GM12878 (cell line): ENCODE measurements around the gene WSCD2. TPM values are rescaled to one million over a fixed set of nuclear protein-coding genes. Genes with fewer than 3 reads are reported as not detected.

ENCODE experiments used
- ATAC-seq: fragments of 200-7000 bp; cut with Tn5 transposase; 3 replicates; pipeline ENCODE4 v1.9.1; 2020; ENCODE audit warnings: mild to moderate bottlenecking, moderate library complexity
- BruUV-seq: library from RNA; stranded (reverse); fragments of 400-500 nt; replicated peaks from 2 replicates; lab custom pipeline; 2021; lab: Mats Ljungman, UMichigan
- CTCF ChIA-PET: fragments of 300-600 bp; sonication (Branson Sonifier 250); formaldehyde crosslinking; extraction: SDS; loops from one replicate; lab custom pipeline; 2021; ENCODE audit warnings: inconsistent platforms; lab: Yijun Ruan, JAX
- POLR2A ChIA-PET: fragments of 350-600 bp; formaldehyde crosslinking; extraction: SDS; loops from one replicate; lab custom pipeline; 2021; ENCODE audit warnings: inconsistent platforms; lab: Charles Lee
- RAD21 ChIA-PET: fragments of 300-600 bp; sonication (Branson Sonifier 250); formaldehyde crosslinking; loops from one replicate; lab custom pipeline; 2023; ENCODE audit warnings: antibody characterized with exemption; ENCODE audit not compliant: unreplicated experiment; lab: Charles Lee
- SMC1A ChIA-PET: fragments of 300-600 bp; sonication (Branson Sonifier 250); formaldehyde crosslinking; loops from one replicate; lab custom pipeline; 2023; ENCODE audit not compliant: unreplicated experiment, uncharacterized antibody; lab: Charles Lee
- DNase-seq: peaks from one replicate; pipeline ENCODE4 v3.0.0-alpha.2; 2011; ENCODE audit warnings: low read depth, low spot score
- FAIRE-seq: peaks from 3 replicates; lab custom pipeline; 2011; peaks lifted over from hg19 to GRCh38; lab: Jason Lieb, UNC
- H2AFZ ChIP-seq: 2 replicates; pipeline ENCODE4 v1.6.0; 2011; ENCODE audit warnings: low read depth, low read length, control low read depth; ENCODE audit not compliant: control insufficient read depth
- H3K27ac ChIP-seq: 2 replicates; pipeline ENCODE4 v1.5.1; 2011; ENCODE audit warnings: control low read depth; ENCODE audit not compliant: control insufficient read depth, insufficient read depth
- H3K27me3 ChIP-seq, 2 experiments: replicated peaks in 1 of 2; 2 replicates each; pipeline versions ENCODE4 v1.6.0 to v1.6.1; 2011; ENCODE audit warnings: low read length in 1 of 2; ENCODE audit not compliant: control insufficient read depth in 2 of 2, insufficient read depth in 2 of 2
- H3K36me3 ChIP-seq, 2 experiments: 2 replicates each; pipeline ENCODE4 v1.5.1; 2011; ENCODE audit warnings: low read length in 1 of 2; ENCODE audit not compliant: control insufficient read depth in 2 of 2, insufficient read depth in 2 of 2
- H3K4me1 ChIP-seq: 2 replicates; pipeline ENCODE4 v1.6.1; 2011; ENCODE audit warnings: mild to moderate bottlenecking, low read length, moderate library complexity, mixed read lengths; ENCODE audit not compliant: control insufficient read depth, insufficient read depth
- H3K4me2 ChIP-seq: 2 replicates; pipeline ENCODE4 v1.6.0; 2011; ENCODE audit warnings: control low read depth; ENCODE audit not compliant: control insufficient read depth, insufficient read depth
- H3K4me3 ChIP-seq: fragments of 200-600 bp; sonication (generic); 2 replicates; pipeline ENCODE4 v1.5.1; 2016
- H3K79me2 ChIP-seq: 2 replicates; pipeline ENCODE4 v1.6.0; 2011; ENCODE audit warnings: low read length; ENCODE audit not compliant: control insufficient read depth, insufficient read depth
- H3K9ac ChIP-seq: 2 replicates; pipeline ENCODE4 v1.8.0; 2011; ENCODE audit warnings: low read length, control low read depth, mixed read lengths; ENCODE audit not compliant: control insufficient read depth, insufficient read depth
- H3K9me3 ChIP-seq: replicated peaks from 3 replicates; pipeline ENCODE4 v1.5.1; 2011; ENCODE audit warnings: mild to moderate bottlenecking, low read length; ENCODE audit not compliant: control insufficient read depth, insufficient read depth
- H4K20me1 ChIP-seq: 2 replicates; pipeline ENCODE4 v1.6.0; 2011; ENCODE audit not compliant: control insufficient read depth, insufficient read depth
- CBX3 ChIP-seq: fragments of 200-600 bp; sonication (generic); IDR thresholded peaks from 2 replicates; pipeline ENCODE4 v1.6.1; 2016; ENCODE audit warnings: low read depth, borderline replicate concordance
- E2F4 ChIP-seq: IDR thresholded peaks from 2 replicates; pipeline ENCODE4 v1.6.1; 2012; ENCODE audit warnings: low read depth, low read length, improper control_type of control experiment
- EED ChIP-seq: sonication (generic); IDR thresholded peaks from 2 replicates; pipeline ENCODE4 v1.6.1; 2016; ENCODE audit warnings: antibody characterized with exemption, low read depth
- EGR1 ChIP-seq, 2 experiments: IDR thresholded peaks; 1 replicate in 1 of 2; 2 replicates in 1 of 2; pipeline ENCODE4 v1.6.1; 2011 to 2012; ENCODE audit warnings: low read depth in 2 of 2, low read length in 2 of 2, borderline replicate concordance in 1 of 2, mild to moderate bottlenecking in 1 of 2, moderate library complexity in 1 of 2
- JUNB ChIP-seq: IDR thresholded peaks from 2 replicates; pipeline ENCODE4 v1.6.1; 2016; ENCODE audit warnings: antibody characterized with exemption, mild to moderate bottlenecking
- MEF2A ChIP-seq: IDR thresholded peaks from 2 replicates; pipeline ENCODE4 v1.6.1; 2011; ENCODE audit warnings: low read depth, mild to moderate bottlenecking, low read length, moderate library complexity; ENCODE audit not compliant: insufficient read depth
- MYB ChIP-seq: fragments of 150-350 bp; IDR thresholded peaks from 2 replicates; pipeline ENCODE4 v1.6.1; 2014; ENCODE audit warnings: mild to moderate bottlenecking, low read depth, low read length, borderline replicate concordance
- NBN ChIP-seq: fragments of 450-650 bp; IDR thresholded peaks from 2 replicates; pipeline ENCODE4 v1.6.1; 2016
- NFXL1 ChIP-seq: fragments of 450-650 bp; IDR thresholded peaks from 2 replicates; pipeline ENCODE4 v1.6.1; 2017; ENCODE audit warnings: antibody characterized with exemption, mild to moderate bottlenecking, borderline replicate concordance
- NR2C2 ChIP-seq: IDR thresholded peaks from 2 replicates; pipeline ENCODE4 v1.6.1; 2011; ENCODE audit warnings: borderline replicate concordance, low read depth; ENCODE audit not compliant: control insufficient read depth, insufficient read length
- NRF1 ChIP-seq: conservative IDR thresholded peaks from 2 replicates; pipeline ENCODE4 v1.6.1; 2011; ENCODE audit warnings: mild to moderate bottlenecking, low read depth, low read length, improper control_type of control experiment
- PML ChIP-seq: IDR thresholded peaks from 2 replicates; pipeline ENCODE4 v1.6.1; 2012; ENCODE audit warnings: low read length, inconsistent platforms
- POU2F2 ChIP-seq: IDR thresholded peaks from 3 replicates; pipeline ENCODE4 v1.6.1; 2011; ENCODE audit warnings: low read depth, mild to moderate bottlenecking, low read length, borderline replicate concordance
- RCOR1 ChIP-seq: conservative IDR thresholded peaks from 2 replicates; pipeline ENCODE4 v1.6.1; 2012; ENCODE audit warnings: low read depth, low read length, improper control_type of control experiment
- SMC3 ChIP-seq: IDR thresholded peaks from 2 replicates; pipeline ENCODE4 v1.6.1; 2011; ENCODE audit warnings: low read length, improper control_type of control experiment, borderline replicate concordance
- SUPT20H ChIP-seq: IDR thresholded peaks from 2 replicates; pipeline ENCODE4 v1.6.1; 2011; ENCODE audit warnings: low read depth, mild to moderate bottlenecking, low read length, moderate library complexity, borderline replicate concordance; ENCODE audit not compliant: control insufficient read depth
- USF1 ChIP-seq: IDR thresholded peaks from 2 replicates; pipeline ENCODE4 v1.6.1; 2011; ENCODE audit warnings: borderline replicate concordance, low read depth, mild to moderate bottlenecking, moderate library complexity, mixed read lengths, low read length; ENCODE audit not compliant: insufficient read depth; ENCODE audit errors: extremely low read length
- ZBED1 ChIP-seq: IDR thresholded peaks from 2 replicates; pipeline ENCODE4 v1.6.1; 2016; ENCODE audit warnings: borderline replicate concordance
- ZBTB33 ChIP-seq: fragments of 450-650 bp; IDR thresholded peaks from 2 replicates; pipeline ENCODE4 v1.6.1; 2017; ENCODE audit warnings: mild to moderate bottlenecking
- WGBS: methylation state at CpG from one replicate; pipeline ENCODE4 v1.1.6; 2016; ENCODE audit warnings: low lambda C conversion rate; ENCODE audit not compliant: insufficient replicate concordance, insufficient coverage; ENCODE audit errors: missing lambda C conversion rate; 5-methylcytosine and 5-hydroxymethylcytosine counted together
- in situ Hi-C: fragments of 300-500 bp; cut with MboI; formaldehyde crosslinking; loops from 9 replicates; pipeline ENCODE4 v1.14.3; 2018; ENCODE audit warnings: mixed read lengths
- intact Hi-C: fragments of 100-400 bp; cut with micrococcal nuclease; formaldehyde crosslinking; loops from one replicate; pipeline ENCODE4 v1.14.2; 2022; ENCODE audit not compliant: unreplicated experiment
- polyA plus RNA-seq, 11 experiments: library from polyadenylated mRNA; depleted of rRNA in 4 of 11; unstranded in 6 of 11; stranded (reverse) in 5 of 11; fragments of >200 nt; fragmentation: Nextera tagmentation in 4 of 11; fragmentation: Illumina TruSeq in 1 of 11; extraction: Ambion mirVana in 4 of 11; extraction: Trizol in 1 of 11; gene quantifications; 1 replicate in 1 of 11; 2 replicates in 10 of 11; pipeline versions ENCODE4 v1.2.1 to v1.2.3, GENCODE V29; 2011 to 2016; ENCODE audit warnings: inconsistent platforms in 2 of 11, missing spikeins in 2 of 11, low read depth in 1 of 11
- total RNA-seq, 4 experiments: library from RNA; depleted of rRNA in 3 of 4; stranded (reverse); fragments of >200 nt in 3 of 4; fragmentation: Illumina TruSeq in 1 of 4; extraction: Trizol in 1 of 4; gene quantifications; 2 replicates each; pipeline versions ENCODE4 v1.2.1 to v1.2.3, GENCODE V29; 2013 to 2021

WSCD2 gene
- total and polyA plus RNA-seq, 10 of the 15 experiments (the other 5 are each of a cell fraction or from before 2014, with no cell fraction given): 0.41 TPM; not detected in 9

DNA sequence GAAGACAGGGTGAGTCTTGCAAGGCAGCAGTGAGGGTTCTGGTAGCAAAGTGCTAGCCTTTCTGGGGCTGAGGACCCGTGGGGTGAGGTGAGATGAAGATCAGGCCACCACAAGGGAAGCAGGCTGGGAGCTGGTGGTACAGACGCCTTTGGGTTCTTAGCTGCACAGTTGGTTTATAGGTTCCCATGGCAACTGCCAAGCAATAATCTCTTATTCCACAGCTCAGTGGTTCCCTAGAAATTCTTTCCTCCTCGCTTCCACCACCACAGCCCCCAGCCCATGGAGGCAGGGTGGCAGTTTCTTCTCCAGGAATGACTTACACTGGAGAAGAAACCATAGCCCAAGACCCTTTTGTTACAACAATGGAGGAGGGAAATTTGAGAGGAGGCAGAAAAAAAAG lies 127.9 kb downstream of the WSCD2 start:
- H3K4me1 ChIP-seq: no peaks in the 10 kb centered on the region
- intact Hi-C loops: no loop called here
- TF ChIP-seq USF1 (no peak), ZBTB33 (no peak), E2F4 (no peak), ZBED1 (no peak), POU2F2 (no peak), SMC3 (no peak), SUPT20H (no peak), NFXL1 (no peak), CBX3 (no peak), EGR1 (IDR thresholded peaks at IDR 0.05; ENCODE audit: borderline replicate concordance in 1 of 2, low read depth in 2 of 2, low read length in 2 of 2) (no peak), MEF2A (no peak), JUNB (no peak), MYB (no peak), PML (no peak), EED (no peak), RCOR1 (no peak), NRF1 (no peak), NBN (no peak), NR2C2 (no peak)
- ChIA-PET RAD21 (no interaction called here), SMC1A (interaction anchor here (1.0 to 1.2 kb wide), 4 partner anchors 10 to 41 kb away, joined by 3 read pairs; no protein-coding TSS in a partner anchor), POLR2A (no interaction called here), CTCF (interaction anchor here (1.2 kb wide), 1 partner anchor 23 kb away, joined by 3 read pairs; no protein-coding TSS in a partner anchor)
- no peaks in the 10 kb centered on the region for H3K79me2 ChIP-seq
- H2AFZ ChIP-seq: no peak overlapping the region
- H3K4me3 ChIP-seq: no peak overlapping the region
- no peaks in the 10 kb centered on the region for H4K20me1 ChIP-seq
- no peak overlapping the region for H3K27ac ChIP-seq
- no peaks in the 10 kb centered on the region for H3K36me3 ChIP-seq
- no peaks in the 10 kb centered on the region for H3K27me3 ChIP-seq
- BruUV-seq: no TSS peak
- peaks cover 2% of the 10 kb centered on the region; the same call in 2 of the 3 replicates for H3K9me3 ChIP-seq
- in situ Hi-C loops: no loop called here
- 8% methylated on average over 3 of the region's 3 CpGs for WGBS
- H3K4me2 ChIP-seq: no peak overlapping the region
- no peak overlapping the region for H3K9ac ChIP-seq
- ATAC-seq (no peak), FAIRE-seq (no peak), DNase-seq (no peak)
